Measurements from ENCODE around the gene EBNA1BP2. TPM values are rescaled to one million over a fixed set of nuclear protein-coding genes. Genes with fewer than 3 reads are reported as not detected.

The EBNA1BP2 gene
- total RNA-seq, 1 donor, result 91.5 TPM

DNA sequence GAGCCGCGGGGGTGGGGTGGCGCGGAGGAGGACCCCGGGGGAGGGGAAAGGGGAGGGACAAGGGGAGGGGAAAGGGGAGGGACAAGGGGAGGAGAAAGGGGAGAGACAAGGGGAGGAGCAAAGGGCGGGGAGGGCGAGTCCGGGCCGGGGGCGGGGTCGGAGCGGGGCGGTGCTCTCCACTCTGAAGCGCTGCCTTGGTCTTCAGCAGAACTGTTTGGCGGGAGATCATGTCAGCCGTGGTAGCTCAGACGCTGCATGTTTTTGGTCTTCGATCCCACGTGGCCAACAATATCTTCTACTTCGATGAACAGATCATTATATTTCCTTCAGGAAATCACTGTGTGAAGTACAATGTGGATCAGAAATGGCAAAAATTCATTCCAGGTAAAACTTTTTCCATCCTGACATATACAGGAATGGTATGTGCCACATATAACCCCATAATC lies 460 bp upstream of the EBNA1BP2 start:
- TF ChIP-seq, protein P1, sequence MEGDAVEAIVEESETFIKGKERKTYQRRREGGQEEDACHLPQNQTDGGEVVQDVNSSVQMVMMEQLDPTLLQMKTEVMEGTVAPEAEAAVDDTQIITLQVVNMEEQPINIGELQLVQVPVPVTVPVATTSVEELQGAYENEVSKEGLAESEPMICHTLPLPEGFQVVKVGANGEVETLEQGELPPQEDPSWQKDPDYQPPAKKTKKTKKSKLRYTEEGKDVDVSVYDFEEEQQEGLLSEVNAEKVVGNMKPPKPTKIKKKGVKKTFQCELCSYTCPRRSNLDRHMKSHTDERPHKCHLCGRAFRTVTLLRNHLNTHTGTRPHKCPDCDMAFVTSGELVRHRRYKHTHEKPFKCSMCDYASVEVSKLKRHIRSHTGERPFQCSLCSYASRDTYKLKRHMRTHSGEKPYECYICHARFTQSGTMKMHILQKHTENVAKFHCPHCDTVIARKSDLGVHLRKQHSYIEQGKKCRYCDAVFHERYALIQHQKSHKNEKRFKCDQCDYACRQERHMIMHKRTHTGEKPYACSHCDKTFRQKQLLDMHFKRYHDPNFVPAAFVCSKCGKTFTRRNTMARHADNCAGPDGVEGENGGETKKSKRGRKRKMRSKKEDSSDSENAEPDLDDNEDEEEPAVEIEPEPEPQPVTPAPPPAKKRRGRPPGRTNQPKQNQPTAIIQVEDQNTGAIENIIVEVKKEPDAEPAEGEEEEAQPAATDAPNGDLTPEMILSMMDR (IDR thresholded peaks at IDR 0.05; ENCODE audit: insufficient read depth, low read depth, low read length), result no peak
- DNase-seq (ENCODE audit: low read depth), result peak; percentile 90

DNA sequence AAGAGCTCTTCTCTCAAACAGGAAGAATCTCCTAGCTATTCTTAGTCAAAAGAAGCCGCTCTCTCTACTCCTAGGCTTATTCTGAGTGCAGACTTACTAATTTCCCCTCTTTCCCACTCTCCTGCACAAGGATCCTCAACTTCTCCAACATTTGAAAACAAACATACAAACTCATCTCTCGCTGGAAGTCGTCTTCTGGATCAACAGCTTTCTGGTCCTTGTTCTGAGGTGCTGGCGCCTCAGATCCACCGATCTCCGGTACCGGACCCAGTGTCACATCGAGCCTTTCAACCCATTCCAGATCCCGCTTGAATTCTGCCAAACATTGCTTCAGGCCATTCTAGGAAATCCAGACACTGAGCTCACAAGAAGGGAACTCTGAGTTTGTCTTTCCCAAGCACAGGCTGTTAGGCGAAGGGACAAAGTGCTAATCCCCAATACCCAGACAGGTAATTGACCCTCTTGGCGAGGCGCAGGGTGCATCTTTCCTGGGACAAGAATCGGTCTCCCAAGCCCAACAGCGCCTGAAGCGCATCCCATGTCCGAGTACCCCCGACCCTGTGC lies 696 bp downstream of the EBNA1BP2 start:
- TF ChIP-seq, protein P1 (IDR thresholded peaks at IDR 0.05; ENCODE audit: insufficient read depth, low read depth, low read length), result no peak
- peak; percentile 4 for DNase-seq (ENCODE audit: low read depth)
- H3K4me3 ChIP-seq (ENCODE audit: low read depth, low read length), result peak overlapping the region; percentile 99

More for the DNA sequence above, 460 bp upstream of the EBNA1BP2 start:
- H3K4me3 ChIP-seq (ENCODE audit: low read depth, low read length), result peak overlapping the region; percentile 99

DNA sequence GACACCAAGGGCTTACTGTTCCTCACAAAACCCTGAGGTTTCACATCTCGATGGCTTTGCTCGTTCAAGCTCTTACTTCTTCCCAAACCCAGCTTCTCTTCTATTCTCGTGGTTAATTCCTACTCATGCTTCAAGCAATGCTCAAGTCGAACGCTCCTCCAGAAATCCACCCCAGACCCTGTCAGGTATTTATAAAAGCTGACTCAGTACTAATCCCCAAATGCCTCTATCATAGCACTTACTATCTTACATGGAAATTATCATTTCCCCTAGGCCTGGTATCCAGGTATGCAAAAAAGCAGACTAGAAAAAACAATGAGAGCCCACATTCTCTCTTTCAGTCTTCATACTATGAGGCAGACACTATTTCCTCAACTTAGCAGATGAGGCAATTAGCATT lies 6.3 kb downstream of the EBNA1BP2 start:
- DNase-seq (ENCODE audit: low read depth), result no peak
- H3K4me3 ChIP-seq (ENCODE audit: low read depth, low read length), result no peak overlapping the region
- TF ChIP-seq, protein P1 (IDR thresholded peaks at IDR 0.05; ENCODE audit: insufficient read depth, low read depth, low read length), result no peak

DNA sequence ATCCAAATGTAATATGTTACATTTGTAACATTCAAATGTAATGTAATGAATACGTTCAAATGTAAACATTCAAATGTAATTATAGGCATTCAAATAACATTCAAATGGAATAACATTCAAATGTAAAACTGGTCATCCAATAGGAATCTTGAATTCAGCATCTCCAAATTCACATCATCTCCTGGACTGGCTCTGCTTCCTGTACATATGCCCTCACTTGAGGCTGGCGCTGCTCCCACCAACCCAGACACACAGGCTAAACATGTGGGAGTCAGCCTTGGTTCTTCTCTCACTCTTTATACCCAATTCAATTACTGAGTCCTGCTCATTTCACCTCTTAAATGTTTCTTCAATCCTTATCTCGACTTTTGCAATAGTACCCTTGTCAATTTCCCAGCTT lies 6.9 kb downstream of the EBNA1BP2 start:
- TF ChIP-seq, protein P1 (IDR thresholded peaks at IDR 0.05; ENCODE audit: insufficient read depth, low read depth, low read length), result no peak
- H3K4me3 ChIP-seq (ENCODE audit: low read depth, low read length), result no peak overlapping the region
- DNase-seq (ENCODE audit: low read depth), result no peak

DNA sequence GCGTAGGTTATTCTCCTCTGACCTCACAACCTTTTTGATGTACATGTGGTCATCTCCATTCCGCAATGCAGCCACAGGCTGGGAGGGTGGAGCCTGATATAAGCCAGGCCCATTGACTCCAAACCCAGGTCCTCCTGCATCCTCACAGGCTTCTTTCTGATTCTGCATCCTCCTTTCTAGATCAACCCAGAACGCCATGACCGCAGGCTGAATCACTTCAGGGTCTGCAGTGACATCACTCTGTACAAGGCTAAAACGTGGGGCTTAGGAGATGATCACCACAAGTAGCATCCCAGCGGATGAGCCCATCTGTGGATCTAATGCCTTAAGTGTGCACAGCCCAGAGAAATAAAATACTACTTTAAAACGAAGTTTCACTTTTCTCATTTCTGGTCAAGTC lies 16.1 kb downstream of the EBNA1BP2 start:
- no peak for DNase-seq (ENCODE audit: low read depth)
- TF ChIP-seq, protein P1 (IDR thresholded peaks at IDR 0.05; ENCODE audit: insufficient read depth, low read depth, low read length), result no peak
- H3K4me3 ChIP-seq (ENCODE audit: low read depth, low read length), result no peak overlapping the region

DNA sequence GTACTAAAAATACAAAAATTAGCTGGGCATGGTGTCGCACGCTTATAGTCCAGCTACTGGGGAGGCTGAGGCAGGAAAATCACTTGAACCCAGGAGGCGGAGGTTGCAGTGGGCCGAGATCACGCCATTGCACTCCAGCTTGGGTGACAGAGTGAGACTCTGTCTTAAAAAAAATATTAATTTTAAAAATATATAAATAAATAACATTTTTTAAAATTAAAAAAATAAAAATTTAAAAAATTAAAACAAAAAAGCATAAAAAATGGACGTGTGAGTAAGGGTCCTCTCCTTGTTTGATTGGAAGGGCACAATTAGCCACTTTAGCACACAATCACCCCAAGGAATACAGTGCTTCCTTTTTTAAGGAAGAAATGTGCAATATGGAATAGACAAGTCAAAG lies 18.6 kb downstream of the EBNA1BP2 start:
- DNase-seq (ENCODE audit: low read depth), result no peak
- H3K4me3 ChIP-seq (ENCODE audit: low read depth, low read length), result no peak overlapping the region
- TF ChIP-seq, protein P1 (IDR thresholded peaks at IDR 0.05; ENCODE audit: insufficient read depth, low read depth, low read length), result no peak

DNA sequence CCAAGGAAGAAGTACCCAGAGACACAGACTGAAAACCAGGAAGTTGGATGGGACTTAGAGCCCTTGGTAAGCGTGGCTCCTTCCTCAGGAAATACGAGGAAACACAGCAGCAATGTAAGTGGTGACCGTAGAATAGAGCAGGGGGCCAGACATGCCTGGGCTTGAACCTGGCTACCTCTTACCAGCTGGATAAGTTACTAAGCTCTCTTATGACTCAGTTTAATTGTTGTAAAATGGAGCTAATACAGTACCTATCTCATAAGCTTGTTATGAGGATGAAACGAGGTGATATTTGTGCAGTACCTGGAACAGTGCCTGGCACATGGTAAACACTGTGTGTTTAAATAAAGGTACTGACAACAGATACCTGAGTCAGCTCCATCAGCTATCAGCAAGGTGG lies 19.2 kb downstream of the EBNA1BP2 start:
- TF ChIP-seq, protein P1 (IDR thresholded peaks at IDR 0.05; ENCODE audit: insufficient read depth, low read depth, low read length), result no peak
- no peak for DNase-seq (ENCODE audit: low read depth)
- H3K4me3 ChIP-seq (ENCODE audit: low read depth, low read length), result no peak overlapping the region

Data from fibroblast of villous mesenchyme (primary cell).